Gastrocnemius medialis (tissue), 4 donors: Measurements from ENCODE around the gene RHOB.

Experiments used
- POLR2A ChIP-seq, 2 donors: fragments of 450-650 bp; IDR thresholded peaks; one replicate each; pipeline ENCODE4 v1.6.1; 2017; ENCODE audit warnings: antibody characterized with exemption in 2 of 2, mild to moderate bottlenecking in 2 of 2, moderate library complexity in 2 of 2
- TF ChIP-seq, protein P1 (sequence below), 5 experiments: fragments of 450-650 bp in 3 of 5; fragments of 200-600 bp in 2 of 5; sonication (generic) in 2 of 5; IDR thresholded peaks in 4 of 5; conservative IDR thresholded peaks in 1 of 5; 1 replicate in 4 of 5; 2 replicates in 1 of 5; pipeline ENCODE4 v1.5.1; 2016 to 2019; ENCODE audit warnings: antibody characterized with exemption in 5 of 5, mild to moderate bottlenecking in 3 of 5, moderate library complexity in 3 of 5

DNA sequence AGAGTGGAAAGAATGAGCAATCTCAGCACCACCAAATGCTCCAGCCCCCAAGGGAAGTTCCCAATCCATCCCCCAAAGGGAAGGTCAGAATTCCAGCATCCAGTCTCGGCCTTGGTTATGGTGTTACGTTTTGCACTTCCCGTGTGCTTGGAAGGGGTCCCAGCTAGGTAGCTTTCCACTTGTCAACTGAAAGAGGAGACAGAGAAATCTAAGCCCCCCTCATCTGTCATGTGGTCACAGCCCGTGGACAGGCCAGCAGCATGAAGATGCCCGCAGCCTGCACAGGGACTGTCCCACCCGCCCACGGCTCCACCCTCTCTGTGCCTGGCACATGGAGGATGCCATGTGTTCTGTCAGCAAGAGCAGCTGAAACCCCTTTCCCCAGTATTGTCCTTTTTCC, 32.1 kb downstream of the RHOB start:
- TF ChIP-seq, protein P1, sequence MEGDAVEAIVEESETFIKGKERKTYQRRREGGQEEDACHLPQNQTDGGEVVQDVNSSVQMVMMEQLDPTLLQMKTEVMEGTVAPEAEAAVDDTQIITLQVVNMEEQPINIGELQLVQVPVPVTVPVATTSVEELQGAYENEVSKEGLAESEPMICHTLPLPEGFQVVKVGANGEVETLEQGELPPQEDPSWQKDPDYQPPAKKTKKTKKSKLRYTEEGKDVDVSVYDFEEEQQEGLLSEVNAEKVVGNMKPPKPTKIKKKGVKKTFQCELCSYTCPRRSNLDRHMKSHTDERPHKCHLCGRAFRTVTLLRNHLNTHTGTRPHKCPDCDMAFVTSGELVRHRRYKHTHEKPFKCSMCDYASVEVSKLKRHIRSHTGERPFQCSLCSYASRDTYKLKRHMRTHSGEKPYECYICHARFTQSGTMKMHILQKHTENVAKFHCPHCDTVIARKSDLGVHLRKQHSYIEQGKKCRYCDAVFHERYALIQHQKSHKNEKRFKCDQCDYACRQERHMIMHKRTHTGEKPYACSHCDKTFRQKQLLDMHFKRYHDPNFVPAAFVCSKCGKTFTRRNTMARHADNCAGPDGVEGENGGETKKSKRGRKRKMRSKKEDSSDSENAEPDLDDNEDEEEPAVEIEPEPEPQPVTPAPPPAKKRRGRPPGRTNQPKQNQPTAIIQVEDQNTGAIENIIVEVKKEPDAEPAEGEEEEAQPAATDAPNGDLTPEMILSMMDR (IDR thresholded peaks at IDR 0.05 in 4 of 5, conservative IDR thresholded peaks at IDR 0.05 in 1 of 5): no peak
- TF ChIP-seq POLR2A (IDR thresholded peaks at IDR 0.05): no peak
